NCI-H460 (cell line): Measurements from ENCODE around the gene PPDPF. TPM values are rescaled to one million over a fixed set of nuclear protein-coding genes. Genes with fewer than 3 reads are reported as not detected.
"Not testable (repeated sequence)": the region's sequence is repeated elsewhere in the genome, so short reads cannot be mapped to it uniquely, and the experiment has no call there.

ENCODE experiments used
- DNase-seq: peaks from one replicate; pipeline ENCODE4 v3.0.0-alpha.2; 2016; ENCODE audit warnings: low read depth; ENCODE audit errors: extremely low read depth
- total RNA-seq: library from RNA; depleted of rRNA; stranded (reverse); fragments of >200 nt; shearing (Covaris generic); gene quantifications from 2 replicates; pipeline ENCODE4 v1.2.3, GENCODE V29; 2014

Gene PPDPF
- total RNA-seq, 1 experiment from 2014 or later, result 44.7 TPM

DNA sequence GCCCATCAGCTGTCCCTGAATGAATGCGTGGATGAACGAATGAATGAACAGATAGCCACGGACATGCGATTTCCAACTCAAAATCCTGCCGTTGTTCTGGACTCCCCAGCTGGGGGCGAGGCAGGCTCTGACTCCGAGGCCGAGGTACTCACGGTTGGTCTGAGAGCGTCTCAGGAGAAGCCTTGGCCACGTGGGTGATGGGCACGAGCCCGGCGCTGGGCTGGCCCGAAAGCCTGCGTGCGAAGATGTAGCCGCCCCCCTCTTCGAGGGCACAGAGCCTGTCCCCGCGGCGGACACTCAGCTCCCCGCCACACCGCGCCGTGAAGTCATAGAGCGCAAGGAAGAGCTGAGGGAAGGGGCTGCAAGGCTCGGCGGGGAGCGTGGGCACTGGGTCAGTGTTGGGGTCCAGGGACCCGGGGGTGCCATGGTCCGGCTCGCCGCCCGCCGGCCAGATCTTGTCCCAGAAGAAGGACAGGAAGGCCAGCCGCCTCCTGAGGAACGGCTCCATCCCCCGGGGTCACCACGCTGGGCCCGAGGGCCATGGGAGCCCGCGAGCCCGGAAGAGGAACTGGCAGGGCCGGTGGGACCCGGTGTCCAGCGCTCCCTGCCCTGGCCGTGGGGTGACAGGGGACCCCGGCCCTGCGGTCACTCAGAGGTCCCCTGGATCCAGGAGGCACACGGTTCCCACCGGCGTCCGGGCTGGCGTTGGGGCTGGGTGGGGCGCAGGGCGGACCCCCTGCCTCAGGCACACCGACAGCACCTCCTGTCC is 26.6 kb downstream of the PPDPF start:
- DNase-seq, result no peak

DNA sequence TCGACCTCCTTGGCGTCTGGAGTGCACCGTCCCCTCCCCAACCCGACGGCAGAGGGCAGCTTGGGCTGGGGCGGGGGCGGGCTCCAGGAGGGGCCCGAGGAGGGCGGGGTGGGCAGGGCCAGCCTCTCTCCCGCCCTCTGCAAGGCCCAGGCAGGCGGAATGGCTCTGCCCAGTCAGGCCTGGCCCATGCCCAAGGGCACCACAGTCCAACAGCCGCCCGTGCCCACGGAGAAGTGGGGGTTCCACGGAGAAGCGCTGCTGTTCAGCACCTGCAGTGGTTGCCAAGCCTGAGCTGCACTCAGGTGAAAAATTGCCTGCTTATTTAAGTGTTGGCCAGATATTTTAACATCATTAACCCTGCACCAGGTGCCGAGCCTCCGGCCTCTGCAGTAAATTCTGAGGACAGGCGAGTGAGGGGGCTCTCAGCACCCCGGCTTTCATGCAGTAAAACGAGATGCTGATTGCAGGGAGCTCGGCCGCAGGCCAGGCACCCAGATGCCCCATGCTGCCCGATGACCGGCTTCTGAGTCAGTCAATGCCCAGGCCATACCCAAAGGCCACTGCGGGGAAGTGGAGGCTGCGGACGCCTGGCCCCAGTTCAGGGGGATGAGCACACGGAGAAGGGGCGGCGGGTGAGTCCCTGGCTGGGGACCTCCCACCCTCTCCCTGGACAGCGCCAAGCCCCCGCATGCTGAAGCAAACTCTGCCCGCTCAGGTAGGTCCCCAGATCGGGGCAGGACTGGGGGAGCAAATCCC is 27.3 kb downstream of the PPDPF start, which contains the start of gene SRMS:
Gene SRMS, minus strand, starts transcription at position 25 of the 756 bp plus-strand sequence. CDS start 286 bp downstream, outside the sequence.
- no peak for DNase-seq

DNA sequence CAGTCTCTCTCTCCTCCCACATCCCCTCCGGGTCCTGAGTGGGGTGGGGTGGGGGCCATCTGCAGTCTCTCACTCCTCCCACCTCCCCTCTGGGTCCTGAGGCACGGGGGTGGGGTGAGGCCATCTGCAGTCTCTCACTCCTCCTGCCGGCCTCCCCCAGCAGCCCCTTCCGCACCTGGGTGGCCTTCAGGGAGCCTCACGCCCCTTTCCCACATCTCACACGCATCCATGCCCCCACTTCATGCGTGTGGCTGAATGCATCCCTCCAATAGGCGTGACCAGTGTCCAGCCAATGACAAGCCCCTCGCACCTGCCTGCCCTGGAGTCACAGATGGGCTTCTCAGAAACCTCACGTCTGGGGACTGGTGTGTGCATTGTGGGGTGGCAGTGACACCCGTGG is 28.0 kb downstream of the PPDPF start:
- DNase-seq, result no peak

DNA sequence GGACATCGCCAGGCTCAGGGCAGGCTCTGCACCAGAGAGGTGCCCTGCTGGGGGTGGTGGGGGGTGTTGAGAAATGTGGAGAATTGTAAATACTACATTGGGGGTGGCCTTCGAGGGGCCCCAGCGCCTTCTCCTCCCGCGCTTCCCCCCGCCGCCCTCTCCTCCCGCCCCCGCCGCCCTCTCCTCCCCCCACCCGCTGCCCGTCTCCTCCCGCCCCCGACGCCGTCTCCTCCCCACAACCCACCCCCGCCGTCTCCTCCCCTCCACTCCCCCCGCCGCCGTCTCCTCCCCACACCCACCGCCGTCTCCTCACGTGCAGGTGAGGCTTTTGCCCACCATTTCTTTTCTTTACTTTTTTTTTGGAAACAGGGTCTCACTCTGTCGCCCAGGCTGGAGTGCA is 28.5 kb downstream of the PPDPF start:
- no peak for DNase-seq

DNA sequence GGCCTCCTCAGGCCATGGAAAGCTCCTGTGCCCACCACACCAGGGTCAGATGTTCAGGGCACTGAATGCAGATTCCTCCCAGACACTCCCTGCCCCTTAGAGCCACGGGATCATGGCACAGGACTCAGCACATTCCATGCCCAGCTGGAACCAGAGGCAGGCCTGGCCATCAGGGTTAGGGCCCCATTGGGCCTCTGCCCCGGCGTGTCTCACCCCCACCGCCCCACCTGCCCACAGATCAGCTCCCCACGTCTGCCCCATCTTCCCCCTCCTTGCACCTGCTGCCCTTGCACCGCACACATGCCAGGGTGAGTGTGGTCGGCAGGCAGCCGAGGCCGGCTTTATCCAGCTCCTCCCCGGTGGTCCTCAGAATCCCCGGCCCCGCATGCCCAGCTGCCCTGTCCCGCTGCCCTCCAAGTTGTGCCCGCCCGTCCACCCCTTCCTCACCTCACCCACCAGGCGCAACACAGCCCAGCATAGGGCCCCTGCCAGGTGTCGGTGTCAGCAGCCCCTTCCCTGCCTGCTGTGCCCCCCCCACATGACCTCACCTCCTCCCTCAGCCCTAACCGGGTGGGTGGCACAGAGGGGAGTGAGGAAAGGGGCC is 29.2 kb downstream of the PPDPF start:
- no peak for DNase-seq

DNA sequence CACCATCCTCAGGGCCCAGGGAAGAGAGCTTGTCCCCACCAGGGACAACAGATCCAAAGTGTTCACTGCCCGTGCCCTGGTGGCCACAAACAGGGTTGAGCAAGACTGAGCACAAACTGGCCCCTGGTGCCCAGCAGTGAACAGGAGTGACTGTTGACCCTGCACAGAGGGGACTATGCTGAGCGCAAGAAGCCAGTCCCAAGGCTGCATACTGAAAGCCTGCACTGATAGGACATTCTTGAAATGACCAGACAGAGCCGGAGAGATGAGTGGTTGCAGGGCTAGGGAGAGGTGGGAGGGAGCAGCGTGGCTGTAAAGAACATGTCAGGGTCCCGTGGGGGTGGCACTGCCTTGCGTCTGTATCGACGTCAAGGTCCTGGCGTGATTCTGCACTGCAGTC is 30.5 kb downstream of the PPDPF start:
- DNase-seq, result no peak

DNA sequence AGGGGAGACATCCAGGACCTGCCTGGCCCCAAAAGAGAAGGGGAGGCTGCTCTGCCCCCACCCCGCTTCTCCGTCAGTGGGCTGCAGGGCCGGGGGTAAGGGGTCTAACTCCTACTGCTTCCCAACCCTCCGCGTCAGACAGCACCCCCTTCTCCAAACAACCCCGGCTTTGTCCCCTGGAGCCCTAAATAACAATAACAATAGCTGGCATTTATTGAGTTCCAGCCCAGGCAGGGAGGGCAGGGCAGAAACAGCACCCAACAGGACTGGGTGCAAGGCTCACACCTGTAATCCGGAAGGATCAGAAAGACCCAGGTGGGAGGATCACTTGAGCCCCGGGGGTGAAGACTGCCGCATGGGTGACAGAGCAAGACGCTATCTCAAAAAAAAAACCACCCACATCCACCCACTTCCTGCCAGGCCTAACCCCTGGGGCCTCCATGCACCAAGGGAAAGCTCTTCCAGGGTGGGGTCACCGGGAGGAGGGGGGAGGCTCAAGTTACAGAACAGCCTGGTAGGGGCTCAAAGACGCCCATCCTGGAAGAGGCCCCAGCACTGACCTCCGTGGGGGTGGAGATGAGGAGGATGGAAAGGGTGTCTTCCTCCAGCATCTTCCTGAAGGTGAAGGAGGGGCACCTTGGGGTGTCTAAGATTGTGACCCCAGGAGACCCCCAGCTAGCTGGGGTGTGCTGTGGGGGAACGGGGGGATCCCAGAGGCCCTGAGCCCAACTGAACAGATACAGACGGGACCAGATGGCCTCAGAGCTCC is 32.1 kb downstream of the PPDPF start:
- no peak for DNase-seq

DNA sequence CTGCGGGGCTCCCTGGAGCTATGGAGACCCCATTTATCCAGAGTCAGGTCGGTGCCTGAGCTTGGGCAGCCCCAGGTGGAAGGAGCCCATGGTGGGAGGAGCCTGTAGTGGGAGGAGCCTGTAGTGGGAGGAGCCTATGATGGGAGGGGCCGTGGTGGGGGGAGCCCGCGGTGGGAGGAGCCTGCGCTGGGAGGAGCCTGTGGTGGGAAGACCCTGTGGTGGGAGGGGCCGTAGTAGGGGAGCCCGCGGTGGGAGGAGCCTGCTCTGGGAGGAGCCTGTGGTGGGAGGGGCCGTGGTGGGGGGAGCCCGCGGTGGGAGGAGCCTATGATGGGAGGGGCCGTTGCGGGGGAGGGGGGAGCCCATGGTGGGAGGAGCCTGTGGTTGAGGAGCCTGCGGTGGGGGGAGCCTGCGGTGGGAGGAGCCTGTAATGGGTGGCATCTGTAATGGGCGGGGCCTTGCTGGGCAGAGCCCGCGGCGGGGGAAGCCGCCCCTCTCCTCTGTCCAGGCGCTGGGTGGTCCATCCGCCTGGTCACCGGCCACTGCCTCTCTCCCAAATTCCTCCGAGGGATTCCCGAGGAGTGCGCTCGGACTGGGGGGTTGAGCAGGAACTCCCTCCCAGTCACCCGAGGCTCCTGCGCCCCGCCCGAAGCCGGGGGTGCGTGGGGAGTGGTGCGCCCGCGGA is 32.8 kb downstream of the PPDPF start:
- DNase-seq, result peak; percentile 74

DNA sequence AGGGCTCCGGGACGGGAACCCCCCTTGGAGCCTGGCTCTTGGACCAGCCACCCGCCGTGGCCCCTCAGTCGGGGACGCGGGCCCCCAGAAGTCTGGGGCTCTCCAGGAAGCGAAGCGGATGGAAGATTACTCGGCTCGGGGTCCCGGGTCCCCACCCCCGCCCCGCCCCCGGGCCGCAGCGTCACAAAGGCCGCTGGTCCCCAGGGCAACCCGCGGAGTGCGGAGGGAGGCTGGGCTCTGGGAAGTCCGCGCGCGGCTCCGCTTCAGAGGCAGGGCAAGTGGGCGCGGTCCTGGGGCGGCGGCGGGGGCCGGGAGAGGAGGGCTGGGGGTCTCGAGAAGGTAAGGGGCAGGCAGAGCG is 33.3 kb downstream of the PPDPF start, which contains the start of gene FNDC11:
Gene FNDC11, plus strand, starts transcription at position 227 of the 358 bp plus-strand sequence. CDS start 1,505 bp downstream, outside the sequence.
- DNase-seq, result no peak

DNA sequence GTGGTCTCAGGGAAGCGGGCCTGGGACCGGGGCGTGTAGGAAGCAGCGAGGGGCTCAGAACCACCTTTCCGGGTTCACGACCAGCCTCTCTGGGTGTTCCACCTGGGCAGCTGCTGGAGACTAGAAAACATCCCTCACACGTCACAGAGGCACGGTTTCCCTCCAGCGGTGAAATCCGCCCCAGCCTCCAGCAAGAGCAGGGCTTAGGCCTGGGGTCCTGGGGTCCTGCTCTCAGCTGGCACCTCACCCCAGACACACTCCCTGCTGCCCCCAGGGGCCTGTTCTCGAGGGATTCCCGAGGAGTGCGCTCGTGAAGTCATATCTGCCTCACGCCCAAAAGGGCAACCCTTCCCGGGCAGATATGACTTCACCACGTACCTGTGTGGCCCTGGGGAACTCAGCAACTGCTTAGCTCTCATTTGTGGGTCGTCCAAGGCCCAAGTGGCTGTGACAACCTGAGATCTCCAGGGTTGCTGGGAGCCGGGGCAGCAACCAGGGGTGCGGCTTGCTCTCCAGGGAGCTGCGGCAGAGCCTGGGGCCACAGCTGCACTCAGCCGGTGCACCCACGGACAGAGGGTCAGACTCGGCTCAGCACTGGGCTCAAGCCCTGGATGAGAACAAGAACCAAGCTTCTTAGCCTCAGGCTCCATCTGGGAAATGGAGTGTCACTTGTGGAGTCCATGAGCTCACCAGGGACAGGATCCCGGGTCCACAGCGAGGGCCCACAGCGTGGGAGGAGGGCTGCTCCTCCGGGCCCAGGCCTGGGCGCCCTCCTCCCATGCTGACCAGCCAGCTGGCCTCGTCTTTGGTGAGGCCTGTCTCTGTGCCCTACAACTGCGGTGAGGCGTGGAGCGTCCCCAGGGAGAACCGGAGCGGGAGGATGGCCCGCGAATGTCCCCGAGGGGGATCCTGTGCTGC is 34.1 kb downstream of the PPDPF start:
- DNase-seq, result no peak

DNA sequence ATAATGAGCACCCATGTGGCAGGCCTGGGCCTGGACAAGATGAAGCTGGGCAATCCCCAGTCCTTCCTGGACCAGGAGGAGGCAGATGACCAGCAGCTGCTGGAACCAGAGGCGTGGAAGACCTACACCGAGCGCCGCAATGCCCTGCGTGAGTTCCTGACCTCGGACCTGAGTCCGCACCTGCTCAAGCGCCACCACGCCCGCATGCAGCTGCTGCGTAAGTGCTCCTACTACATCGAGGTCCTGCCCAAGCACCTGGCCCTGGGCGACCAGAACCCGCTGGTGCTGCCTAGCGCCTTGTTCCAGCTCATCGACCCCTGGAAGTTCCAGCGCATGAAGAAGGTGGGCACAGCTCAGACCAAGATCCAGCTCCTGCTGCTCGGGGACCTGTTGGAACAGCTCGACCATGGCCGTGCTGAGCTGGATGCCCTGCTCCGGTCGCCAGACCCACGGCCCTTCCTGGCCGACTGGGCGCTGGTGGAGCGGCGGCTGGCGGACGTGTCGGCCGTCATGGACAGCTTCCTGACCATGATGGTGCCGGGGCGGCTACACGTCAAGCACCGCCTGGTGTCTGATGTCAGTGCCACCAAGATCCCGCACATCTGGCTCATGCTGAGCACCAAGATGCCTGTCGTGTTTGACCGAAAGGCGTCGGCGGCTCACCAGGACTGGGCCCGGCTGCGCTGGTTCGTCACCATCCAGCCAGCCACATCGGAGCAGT is 35.3 kb downstream of the PPDPF start:
- no peak for DNase-seq

DNA sequence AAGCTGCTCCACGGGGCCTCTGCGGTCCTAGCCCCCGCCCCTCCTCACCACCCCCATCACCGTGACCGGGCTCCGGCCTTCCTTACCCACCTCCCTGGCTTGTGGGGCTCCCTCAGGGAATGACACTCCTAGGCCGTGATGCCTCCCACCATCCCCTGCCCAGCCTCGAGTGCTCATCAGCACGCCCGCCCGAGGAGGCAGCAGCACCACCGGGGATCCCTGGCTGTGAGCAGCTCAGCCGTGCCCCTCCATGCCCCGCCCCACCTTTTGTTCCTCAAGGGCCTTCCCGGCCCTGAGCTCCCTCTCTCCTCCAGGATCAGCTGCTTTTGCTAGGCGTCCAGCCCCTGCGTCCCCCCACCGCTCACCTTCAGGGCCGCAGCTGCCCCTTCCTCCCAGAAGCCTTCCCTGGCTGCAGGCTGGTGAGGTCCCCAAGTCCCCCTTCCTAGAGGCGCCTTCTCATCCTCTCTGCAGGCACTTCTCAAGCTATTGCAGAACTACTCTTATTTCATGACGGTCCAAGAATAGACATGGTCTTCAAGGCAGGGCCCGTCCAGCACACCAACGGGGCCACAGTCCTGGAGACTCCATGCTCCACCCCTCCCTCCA is 36.4 kb downstream of the PPDPF start:
- no peak for DNase-seq

DNA sequence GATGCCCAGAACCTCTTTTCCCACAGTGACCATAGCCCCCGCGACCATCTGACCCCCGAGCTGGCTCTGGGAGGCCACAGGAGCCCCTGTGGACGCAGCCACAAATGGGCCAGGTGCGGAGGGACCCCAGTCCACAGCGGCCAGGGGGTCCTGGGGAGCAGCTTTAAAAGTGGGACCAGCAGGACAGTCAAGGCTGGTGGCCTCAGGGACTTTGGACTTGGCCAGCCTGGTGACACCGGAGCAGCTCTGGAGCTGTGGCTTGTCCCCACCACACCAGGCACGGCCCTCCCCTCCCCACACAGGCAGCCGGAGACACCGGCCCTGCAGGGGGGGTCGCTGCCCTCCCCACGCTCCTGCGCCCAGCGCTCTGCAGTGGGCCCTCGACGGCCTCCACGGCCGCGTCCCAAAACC is 36.9 kb downstream of the PPDPF start:
- no peak for DNase-seq

DNA sequence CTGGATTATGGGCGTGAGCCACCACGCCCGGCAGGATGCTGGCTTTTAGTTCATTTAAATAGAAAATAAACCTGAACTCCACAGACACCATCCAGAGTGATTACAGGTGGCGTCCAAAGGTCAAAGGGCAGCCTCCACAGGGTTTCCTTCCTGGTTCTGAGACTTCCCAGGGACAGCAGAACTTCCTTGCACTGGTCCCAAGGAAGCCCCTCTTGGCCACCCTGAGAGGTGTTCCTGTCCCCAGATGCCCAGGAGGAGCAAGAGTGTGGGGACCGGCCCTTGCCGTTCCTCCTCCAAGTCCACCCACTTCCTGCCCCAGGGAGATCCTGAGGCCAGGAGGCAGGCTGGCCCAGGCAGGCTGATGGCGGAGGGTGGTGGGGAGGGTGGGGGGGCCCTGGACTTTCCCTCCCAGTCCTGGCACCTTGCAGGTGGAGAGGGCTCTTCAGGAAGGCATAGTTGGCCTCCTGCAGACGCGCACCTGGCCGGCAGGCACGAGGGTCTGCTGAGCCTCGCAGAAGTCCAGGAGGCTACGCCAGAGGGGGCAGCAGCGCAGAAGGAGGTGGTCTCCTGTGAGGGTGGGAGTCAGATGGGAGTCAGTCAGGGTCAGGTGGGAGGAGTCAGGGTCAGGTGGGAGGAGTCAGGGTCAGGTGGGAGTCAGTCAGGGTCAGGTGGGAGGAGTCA is 38.4 kb downstream of the PPDPF start:
- no peak for DNase-seq

DNA sequence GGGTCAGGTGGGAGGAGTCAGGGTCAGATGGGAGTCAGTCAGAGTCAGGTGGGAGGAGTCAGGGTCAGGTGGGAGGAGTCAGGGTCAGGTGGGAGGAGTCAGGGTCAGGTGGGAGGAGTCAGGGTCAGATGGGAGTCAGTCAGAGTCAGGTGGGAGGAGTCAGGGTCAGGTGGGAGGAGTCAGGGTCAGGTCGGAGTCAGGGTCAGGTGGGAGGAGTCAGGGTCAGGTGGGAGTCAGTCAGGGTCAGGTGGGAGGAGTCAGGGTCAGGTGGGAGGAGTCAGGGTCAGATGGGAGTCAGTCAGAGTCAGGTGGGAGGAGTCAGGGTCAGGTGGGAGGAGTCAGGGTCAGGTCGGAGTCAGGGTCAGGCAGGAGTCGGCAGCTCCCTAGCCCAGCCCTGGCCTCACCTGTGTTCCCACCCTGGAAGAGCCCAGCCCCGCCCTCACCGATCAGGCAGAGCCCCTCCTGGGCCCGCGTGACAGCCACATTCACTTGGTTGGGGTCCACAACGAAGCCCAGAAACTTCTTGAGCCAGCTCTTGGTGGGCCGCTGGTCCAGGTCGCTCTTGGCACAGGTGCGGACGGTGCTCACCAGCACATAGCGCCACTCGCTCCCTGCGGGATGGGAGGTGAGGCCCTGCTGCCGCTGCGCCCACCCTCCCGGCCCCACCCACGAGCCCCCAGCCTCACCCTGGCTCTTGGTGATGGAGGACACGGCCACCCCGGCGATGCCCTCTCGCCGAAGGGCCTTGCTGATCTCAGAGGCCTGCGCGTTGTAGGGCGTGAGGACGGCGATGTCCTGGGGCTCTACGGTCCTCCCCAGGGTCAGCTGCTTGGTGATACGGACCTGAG is 39.1 kb downstream of the PPDPF start:
- not testable (repeated sequence) for DNase-seq

DNA sequence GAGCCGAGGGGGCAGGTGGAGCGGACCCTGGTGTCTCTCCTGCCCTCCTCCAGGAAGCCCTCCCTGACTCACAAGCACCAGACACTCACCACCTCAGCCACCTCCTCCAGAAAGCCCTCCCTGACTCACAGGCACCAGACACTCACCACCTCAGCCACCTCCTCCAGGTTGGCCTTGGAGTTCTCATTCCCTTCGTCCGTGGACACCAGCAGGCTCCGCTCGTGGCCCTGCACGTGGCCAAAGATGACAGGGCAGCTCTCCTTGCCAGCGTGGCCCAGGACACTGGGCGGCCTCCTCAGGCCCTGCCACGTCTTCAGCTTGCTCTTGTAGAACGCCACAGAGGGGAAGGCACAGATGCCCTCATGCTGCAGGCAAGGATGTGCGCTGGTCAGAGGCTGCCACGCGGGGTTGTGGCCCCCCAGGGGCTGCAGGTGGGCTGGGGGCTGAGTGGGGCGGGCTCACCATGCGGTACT is 39.8 kb downstream of the PPDPF start:
- DNase-seq, result no peak
